GM19351 (cell line): ENCODE results near the gene DGAT2.
"Not testable (repeated sequence)": the region's sequence is repeated elsewhere in the genome, so short reads cannot be mapped to it uniquely, and the experiment has no call there.

ENCODE experiments used
- ATAC-seq: cut with Tn5 transposase; IDR thresholded peaks from one replicate; pipeline ENCODE4 v1.9.1; 2021; ENCODE audit warnings: mild to moderate bottlenecking, moderate library complexity; ENCODE audit not compliant: unreplicated experiment

The DGAT2 gene

DNA sequence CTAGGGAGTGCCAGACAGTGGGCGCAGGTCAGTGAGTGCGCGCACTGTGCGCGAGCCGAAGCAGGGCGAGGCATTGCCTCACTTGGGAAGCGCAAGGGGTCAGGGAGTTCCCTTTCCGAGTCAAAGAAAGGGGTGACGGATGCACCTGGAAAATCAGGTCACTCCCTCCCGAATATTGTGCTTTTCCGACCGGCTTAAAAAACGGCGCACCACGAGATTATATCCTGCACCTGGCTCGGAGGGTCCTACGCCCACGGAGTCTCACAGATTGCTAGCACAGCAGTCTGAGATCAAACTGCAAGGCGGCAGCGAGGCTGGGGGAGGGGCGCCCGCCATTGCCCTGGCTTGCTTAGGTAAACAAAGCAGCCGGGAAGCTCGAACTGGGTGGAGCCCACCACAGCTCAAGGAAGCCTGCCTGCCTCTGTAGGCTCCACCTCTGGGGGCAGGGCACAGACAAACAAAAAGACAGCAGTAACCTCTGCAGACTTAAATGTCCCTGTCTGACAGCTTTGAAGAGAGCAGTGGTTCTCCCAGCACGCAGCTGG lies 19.8 kb upstream of the DGAT2 start:
- not testable (repeated sequence) for ATAC-seq

DNA sequence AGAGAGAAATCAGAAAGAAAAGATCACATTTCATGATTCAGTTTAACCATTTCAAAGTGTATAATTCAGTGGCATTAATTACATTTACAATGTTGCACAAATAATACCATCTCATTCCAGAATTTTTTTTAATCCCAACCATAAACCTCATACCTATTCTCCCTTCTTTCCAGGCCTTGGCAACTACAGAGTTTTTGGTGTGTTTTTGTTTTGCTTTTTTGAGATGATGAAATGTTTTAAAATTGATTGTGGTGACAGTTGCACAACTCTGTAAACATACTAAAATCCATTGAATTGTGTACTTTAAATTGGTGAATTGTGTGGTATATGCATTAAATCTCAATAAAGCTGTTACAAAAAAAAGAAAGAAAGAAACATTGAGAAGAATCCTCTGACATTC lies 13.6 kb upstream of the DGAT2 start:
- not testable (repeated sequence) for ATAC-seq

DNA sequence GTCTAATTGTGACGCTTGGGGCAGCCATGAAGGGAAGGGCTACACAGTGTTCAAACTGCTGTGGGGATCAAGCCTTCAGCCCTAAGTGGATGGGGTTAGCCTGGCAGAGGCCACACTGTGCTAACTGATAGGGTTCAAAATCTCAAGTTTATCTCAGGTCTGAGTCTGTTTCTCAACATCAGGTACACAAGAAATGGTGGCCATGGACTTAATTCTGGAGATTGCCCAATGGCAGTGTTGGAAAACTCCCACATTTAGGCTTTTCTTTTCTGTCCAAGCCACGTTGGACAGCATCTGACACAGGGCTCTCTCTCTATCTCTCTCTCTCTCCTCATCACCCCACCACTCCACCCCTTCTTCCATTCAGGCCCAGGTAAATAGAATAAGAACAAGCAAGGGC lies 10.9 kb upstream of the DGAT2 start:
- ATAC-seq: no peak

DNA sequence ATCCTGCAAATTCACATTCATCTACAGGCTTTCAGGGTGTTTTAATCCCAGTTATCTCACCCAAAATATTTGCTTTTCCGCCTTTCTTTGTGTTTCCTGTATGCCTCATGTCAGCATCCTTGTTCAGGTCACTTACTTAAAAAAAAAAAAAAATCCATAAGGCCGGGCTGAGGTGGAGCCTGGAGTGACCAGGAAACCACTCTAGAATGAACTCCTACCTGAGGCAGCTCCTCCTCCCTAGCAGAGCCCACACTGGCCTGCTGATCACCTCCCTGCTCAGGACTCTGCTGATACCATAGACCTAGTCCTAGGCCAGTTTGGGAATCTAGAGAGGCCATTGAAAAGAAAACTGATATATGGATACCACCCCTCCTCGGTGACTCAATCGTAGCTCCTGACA lies 8.7 kb upstream of the DGAT2 start:
- ATAC-seq: no peak

DNA sequence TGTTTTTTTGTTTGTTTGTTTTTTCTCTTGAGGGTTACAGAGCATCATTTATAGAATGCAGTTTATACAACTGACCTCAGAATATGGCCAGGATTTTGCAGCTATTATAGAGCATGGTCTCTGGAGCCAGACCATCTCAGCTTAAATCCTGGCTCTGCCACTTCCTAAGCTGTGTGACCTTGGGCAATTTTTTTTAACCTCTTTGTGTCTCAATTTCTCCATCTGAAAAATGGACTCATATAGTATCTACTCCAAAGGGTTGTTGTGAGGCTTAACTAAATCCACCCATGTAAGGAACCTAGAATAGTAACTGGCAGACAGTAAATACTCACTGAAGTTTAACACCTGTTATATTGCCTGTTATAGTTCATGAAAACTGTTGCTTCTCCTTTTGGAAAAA lies 8.3 kb upstream of the DGAT2 start:
- no peak for ATAC-seq

DNA sequence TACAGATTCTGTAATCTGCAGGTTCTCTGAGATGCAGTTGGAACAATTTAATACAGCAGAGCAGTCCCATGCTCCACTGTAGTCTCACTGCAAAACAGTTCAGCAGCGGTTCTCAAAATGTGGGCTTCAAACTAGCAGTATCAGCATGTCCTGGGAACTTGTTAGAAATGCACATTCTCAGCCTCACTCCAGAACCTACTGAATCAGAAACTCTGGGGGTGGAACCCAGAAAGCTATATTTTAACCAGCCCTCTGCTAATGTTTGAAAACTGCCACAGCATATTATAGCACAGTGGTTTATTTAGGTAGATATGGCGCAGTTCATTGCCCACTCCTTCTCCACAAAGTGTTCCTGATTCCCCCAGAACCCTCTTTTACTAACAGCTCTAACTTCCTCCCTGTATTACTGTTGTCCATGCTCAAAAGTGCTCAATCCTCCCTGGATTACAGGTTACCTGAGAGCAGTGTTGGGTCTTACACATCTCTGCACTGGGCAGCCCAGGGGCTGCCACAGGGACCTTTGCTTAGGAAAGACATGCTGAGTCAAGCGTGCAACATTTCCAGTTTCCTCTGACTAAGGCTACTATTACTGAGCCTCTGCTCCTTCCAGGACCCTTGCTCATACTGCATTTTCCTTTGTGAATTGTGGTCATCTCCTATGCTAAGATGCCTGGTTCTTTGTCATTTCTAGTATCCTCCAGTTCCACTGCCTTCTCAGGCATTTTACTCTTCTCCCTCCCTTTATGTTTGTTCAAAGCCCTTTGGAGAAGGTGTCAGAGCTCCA lies 7.7 kb upstream of the DGAT2 start:
- ATAC-seq: no peak

DNA sequence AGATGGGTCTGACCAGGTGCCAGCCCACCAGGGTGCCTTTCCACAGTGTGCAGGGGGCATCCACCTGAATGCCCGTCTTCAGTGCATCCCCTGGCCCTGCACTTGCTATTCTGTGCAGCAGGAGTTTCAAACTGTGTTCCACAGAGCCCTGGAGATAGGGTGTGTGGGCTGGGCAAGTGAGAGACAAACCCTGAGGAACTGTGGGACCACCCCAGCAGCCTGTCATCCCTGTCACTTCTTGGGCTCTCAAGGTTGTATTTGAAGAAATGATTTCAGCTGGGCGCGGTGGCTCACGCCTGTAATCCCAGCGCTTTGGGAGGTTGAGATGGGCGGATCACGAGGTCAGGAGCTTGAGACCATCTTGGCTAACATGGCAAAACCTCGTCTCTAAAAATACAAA lies 6.4 kb upstream of the DGAT2 start:
- ATAC-seq: no peak

DNA sequence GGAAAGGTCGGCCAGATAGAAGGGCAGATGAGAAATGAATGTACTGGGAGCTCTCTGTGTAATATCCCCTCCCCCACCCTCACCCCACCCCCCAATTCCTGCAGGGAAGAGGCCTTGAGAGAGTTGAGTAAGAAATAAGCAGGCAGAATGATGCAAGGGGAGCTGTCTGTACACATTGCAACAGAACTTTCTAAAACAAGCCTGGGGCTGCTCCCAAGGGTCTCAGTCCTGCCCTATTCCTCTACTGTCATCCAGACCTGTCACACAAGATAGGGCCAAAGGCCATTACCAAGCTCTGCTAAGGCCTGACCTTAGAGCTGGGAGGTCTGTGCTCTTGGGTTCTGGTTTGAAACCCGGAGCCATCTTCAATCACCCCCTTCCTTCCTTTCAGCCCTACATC lies 5.7 kb upstream of the DGAT2 start:
- no peak for ATAC-seq

DNA sequence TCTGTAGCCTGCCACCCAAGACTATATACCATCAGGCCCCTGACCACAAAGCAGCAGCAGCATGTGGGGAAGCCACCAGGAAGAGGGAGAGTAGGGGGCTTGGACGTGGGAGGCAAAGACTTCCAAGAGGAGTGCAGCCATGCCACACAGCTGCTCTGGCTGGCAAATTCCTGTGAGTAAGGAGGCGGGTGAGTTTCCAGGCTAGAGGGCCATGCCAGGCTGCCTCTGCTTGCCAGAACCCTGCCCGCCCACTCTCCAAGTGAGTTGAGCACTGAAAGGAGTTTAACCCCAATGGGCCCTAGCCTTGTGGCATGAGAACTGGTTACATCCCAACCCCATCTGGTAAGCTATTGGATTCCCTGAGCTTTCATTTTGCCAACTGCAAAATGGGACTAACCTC lies 4.7 kb upstream of the DGAT2 start:
- ATAC-seq: no peak

DNA sequence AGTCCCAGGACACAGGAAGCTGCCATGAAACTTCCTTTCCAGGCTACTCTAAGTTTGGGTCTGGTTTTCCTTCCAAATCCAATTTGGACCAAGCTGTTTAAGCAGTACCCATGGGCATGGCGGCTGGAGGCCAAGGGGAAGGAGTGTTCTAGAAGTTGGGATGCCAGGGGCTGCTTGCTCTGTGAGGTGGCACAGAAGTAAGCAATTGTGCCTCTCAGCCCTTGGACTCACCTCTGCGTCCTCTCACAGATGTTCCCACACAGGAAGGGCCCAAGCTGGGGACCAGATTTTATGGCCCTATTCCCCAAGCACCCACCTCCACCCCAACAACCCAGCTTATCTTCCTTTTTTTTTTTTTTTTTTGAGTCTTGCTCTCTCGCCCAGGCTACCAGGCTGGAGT lies 3.5 kb upstream of the DGAT2 start:
- ATAC-seq: no peak

DNA sequence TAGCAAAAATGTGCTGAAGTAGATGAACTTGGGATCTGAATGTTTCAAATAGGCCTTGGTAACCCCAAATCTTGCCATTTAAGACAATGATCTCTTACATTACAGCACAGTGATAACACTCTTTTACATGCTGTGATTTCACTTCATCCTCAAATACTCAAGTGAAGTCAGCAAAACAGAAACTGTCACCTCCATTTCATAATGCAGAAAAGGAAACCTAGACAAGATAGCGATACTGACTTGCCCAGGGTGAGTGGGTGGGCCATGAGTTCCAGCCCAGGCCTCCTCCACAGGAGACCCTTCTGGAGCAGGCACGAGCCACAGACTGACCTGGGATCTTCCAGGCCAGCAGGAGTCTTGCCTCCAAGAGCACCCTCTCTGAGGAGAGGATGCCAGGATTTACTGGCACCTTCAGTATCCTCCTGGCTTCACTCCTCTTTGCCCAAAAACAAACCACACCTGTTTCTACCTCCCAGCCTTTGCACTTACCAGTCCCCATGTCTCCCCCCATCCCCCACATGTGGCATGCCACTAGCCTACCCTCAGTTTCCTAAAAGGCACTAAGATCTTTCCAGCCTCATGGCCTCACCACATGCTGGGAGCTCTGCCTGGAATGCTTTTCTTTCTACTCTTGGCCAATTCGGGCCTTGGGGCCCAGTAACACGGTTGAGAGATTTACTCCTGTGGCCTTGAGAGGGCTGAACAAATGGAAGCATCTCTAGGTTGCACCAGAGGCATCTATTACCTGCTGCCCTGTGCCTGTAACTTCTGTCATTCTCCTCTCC lies 1.9 kb upstream of the DGAT2 start:
- no peak for ATAC-seq

DNA sequence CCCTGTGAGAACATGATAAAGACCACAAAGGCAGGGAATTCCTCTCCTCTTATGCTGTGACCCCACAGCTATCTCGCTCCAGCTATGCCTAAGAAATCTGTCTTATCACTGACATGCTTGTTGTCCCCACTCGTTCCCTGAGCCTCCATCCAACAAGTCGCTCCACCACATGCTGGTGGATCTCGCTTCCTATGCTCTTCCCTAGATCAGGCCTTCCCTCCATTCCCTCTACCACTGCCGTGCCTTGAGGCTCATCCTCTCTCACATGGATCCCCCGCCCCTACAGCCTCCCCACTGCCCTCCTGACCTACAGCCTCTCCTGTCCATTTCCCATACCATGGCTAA lies 1.4 kb upstream of the DGAT2 start:
- ATAC-seq: no peak

DNA sequence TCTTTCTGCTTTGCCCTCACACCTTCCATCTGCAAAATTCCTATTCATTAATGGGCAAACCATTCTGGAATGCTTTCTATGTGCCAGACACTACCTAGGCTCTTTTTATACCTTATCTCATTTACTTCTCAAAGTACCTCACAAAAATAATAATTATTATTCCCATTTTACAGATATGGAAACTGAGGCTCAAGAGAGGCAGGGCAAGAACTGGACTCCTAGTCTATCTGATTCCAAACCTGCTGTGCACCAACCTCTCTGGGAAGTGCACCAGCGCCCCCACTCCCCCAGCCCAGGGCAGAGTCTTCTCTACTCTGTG lies 826 bp upstream of the DGAT2 start:
- no peak for ATAC-seq

DNA sequence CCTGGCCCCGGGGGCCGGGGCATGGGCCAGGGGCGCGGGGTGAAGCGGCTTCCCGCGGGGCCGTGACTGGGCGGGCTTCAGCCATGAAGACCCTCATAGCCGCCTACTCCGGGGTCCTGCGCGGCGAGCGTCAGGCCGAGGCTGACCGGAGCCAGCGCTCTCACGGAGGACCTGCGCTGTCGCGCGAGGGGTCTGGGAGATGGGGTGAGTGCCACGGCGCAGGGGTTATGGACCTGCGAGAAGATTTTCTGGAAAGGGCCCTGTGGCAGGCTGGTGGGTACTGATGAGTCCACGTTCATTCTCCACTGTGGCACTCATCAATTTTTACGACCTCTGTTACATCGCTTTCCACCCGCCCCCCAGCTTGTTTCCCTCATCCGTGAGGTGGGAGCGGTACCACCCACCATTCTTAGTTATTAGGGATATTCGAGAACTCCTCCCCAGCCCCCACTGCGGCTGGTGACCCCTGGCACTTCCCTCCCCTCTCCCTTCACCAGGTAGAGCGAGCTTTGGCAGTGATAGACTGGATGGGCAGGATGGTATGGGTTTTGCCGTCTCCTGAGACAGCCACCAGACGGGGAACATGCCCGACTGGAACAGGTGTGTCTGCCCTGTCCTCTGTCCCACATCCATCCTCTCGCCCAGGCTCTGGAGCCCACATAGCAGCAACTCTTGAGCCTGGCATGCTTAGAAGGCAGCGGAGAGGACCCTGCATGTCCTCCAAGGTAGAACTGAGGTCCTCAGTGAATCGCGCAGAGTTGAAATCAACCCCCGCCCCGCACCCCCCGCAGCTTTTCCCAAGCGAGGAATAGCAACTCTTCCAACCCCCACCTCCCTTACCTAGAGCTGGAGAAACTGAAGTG lies 562 bp downstream of the DGAT2 start:
- ATAC-seq: no peak

DNA sequence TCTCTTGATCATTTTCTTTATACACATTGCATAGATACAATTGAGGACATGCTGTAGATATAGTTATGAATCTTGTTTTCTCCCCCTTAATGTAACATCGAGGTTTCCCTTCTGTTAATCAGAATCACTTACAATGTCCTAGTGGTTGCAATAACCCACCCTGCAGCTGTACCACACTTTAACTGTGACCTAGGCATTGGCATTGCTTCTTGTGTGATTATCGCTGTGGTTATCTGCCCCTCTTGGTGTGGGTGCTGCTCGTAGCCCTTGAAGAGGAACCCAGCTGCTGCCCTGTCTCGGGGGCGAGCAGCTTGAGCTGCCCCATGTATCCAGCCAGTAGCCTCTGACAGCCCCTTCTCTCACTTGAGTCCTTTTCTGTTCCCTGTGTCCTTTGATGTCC lies 1.5 kb downstream of the DGAT2 start:
- no peak for ATAC-seq

DNA sequence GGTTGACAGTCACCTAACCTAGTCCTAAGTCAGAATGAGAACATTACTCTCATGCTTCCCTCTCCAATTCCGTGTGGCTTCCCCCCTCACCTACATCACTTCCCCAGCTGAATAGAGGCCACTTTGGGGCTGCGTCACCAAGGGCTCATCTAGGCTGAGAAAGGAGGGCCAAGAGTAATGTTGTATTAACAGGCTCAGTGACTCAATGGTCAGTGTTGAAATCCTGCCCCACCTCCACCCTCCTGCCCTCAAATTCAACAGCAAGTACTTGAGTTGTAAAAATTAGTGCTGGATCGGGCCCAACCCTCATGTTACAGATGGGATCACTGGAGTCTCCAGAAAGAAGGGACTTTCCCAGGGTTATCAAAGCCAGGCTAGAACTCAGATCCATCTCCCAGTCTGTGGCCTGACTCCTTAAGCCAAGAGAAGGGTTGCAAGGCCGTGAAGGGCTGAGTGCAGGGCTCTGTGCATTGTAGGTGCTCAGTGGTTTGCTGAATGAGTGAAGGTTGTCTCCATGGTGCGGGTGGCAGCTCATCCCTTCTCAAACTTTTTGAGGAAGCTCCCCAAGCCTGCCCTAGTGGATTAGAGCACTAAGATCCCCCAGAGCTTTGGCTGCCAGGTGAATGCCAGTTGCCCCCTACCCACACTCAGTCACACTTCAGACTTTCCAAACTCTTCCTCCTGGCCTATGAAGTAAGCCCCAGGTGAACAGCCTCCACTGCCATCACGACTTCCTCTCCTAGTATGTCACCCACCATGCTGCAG lies 3.2 kb downstream of the DGAT2 start:
- ATAC-seq: no peak

DNA sequence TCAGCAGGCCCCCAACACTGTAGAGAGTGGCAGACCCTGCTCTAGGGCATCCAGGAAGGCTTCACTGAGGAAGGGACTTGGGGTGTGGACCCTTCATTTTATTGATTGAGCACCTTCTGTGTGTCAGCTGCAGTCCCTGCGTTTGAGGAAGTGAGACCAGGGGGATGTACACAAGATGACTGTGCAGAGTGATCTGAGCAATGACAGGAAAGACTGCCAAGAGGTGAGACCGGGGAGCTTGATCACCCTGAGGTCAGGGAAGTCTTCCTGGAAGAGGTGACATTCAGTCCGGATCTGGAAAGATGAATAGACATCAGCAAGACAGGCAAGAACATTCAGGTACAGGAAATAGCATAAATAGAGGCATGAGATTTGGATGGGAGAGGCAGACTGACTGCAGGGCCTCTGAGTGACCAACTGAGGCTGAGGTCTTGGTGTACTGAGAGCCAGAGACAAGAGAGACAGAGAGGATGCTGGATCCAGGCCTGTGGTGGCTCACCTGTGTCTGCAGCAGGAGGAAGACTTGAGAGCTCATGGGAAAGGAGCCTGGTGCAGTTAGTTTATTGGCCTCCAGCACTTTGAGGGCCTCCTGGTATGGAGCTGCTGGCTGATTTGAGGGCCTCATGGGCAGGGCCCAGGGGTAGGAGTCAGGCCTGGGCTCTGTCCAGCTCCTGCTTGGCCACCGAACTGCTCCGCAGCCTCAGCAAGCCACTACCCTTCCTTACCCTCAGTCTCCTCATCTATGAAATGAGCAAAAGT lies 5.2 kb downstream of the DGAT2 start:
- peak; percentile 88 for ATAC-seq

DNA sequence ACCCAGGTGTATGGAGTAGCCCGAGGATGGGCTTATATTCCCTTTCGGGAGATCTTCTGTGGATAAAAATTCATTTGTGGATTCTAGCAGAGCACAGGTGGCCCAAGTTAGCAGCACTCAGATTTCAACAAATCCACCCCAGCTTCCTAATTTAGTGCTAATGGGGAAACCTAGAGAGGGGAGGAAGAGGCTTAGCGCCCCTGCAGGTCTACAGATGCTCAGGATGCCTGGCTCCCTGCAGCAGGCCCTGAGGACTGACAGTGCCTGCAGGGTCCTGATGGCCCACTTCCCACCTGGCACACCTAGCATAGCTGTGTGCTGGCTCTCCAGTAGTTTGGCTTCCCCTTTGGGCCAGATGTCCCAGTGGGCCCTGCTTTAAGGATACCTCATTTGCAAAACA lies 6.5 kb downstream of the DGAT2 start:
- no peak for ATAC-seq

DNA sequence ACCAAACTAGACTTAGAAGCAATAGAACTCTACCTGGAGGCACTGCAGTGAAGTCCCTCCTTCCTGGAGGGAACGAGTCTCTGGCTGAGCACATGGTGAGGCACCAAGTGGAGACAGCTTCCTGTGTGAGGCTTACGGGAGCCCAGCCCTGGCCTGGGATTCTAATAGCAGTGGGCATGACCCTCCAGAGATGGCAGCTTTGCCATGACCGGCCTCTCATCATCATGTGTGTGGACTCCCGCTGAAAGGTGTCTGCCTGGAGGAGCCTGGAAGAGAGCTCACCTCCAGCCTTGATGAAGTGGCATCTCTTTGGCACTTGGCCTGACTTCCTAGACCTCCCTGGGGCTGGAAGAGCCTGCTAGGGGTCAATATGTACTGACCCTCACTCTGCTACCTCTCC lies 8.0 kb downstream of the DGAT2 start:
- ATAC-seq: no peak

DNA sequence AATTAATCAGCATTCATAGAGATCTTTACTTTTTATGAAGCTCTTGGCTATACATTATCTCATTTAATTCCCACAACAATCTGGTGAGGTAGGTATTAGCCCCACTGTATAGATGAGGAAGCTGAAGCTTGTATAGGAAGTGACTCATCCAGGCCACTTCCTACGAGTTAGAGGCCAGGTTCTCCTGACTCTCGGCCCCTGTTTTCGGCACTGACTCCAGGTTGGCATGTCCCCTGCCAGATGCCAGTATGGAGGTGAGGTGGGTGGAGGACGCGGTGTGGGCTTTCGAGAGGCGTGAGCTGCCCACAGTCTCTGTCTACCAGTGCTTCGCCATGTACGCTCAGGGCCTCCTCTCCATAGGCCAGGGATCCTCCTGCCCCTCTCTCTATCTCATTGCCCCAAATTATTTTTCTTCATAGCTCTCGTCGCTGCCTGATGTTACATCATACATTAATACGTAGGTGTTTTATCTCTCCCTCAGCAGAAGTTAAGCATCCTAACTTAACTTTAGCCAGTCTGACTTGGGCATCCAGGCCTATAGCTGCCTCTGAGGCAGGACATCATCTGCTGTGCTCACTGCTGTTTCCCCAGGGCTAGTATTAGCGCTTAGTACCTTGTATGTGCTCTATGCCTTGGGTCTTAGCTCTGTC lies 9.0 kb downstream of the DGAT2 start:
- no peak for ATAC-seq
